GM23248 (cell line): ENCODE measurements around the gene DMWD. TPM values are rescaled to one million over a fixed set of nuclear protein-coding genes. Genes with fewer than 3 reads are reported as not detected.

Experiments used
- DNase-seq: peaks from one replicate; pipeline ENCODE4 v3.0.0-alpha.2; 2015
- H2AFZ ChIP-seq: fragments of 200-600 bp; sonication (generic); 2 replicates; pipeline ENCODE4 v1.6.1; 2016; ENCODE audit warnings: antibody characterized with exemption
- H3F3A ChIP-seq: fragments of 200-600 bp; sonication (generic); 2 replicates; pipeline ENCODE4 v1.6.1; 2016; ENCODE audit warnings: mild to moderate bottlenecking, antibody characterized with exemption, mixed run types; ENCODE audit not compliant: insufficient read depth
- H3K27ac ChIP-seq: fragments of 200-600 bp; sonication (generic); 2 replicates; pipeline ENCODE4 v1.5.1; 2016; ENCODE audit warnings: mild to moderate bottlenecking
- H3K27me3 ChIP-seq: fragments of 200-600 bp; sonication (generic); replicated peaks from 2 replicates; pipeline ENCODE4 v1.6.1; 2016; ENCODE audit warnings: mild to moderate bottlenecking; ENCODE audit not compliant: insufficient read depth
- H3K36me3 ChIP-seq: fragments of 200-600 bp; sonication (generic); 2 replicates; pipeline ENCODE4 v1.6.1; 2016; ENCODE audit warnings: low read depth, mild to moderate bottlenecking
- H3K4me1 ChIP-seq: fragments of 200-600 bp; sonication (generic); 2 replicates; pipeline ENCODE4 v1.6.1; 2016; ENCODE audit warnings: mild to moderate bottlenecking; ENCODE audit not compliant: insufficient read depth
- H3K4me2 ChIP-seq: fragments of 200-600 bp; sonication (generic); one replicate; pipeline ENCODE4 v1.6.1; 2016; ENCODE audit warnings: mild to moderate bottlenecking; ENCODE audit not compliant: unreplicated experiment
- H3K4me3 ChIP-seq: fragments of 200-600 bp; sonication (generic); 2 replicates; pipeline ENCODE4 v1.5.1; 2016; ENCODE audit warnings: mild to moderate bottlenecking
- H3K79me2 ChIP-seq: fragments of 200-600 bp; sonication (generic); 2 replicates; pipeline ENCODE4 v1.6.1; 2016; ENCODE audit warnings: mild to moderate bottlenecking; ENCODE audit not compliant: insufficient read depth
- H3K9ac ChIP-seq: fragments of 200-600 bp; sonication (generic); 2 replicates; pipeline ENCODE4 v1.6.1; 2016; ENCODE audit warnings: mild to moderate bottlenecking
- H3K9me2 ChIP-seq: fragments of 200-600 bp; sonication (generic); 2 replicates; pipeline ENCODE4 v1.6.1; 2016; ENCODE audit warnings: mixed run types, mild to moderate bottlenecking, moderate library complexity; ENCODE audit not compliant: insufficient read depth
- H3K9me3 ChIP-seq: fragments of 200-600 bp; sonication (generic); one replicate; pipeline ENCODE4 v1.6.1; 2017; ENCODE audit warnings: low read depth
- H4K20me1 ChIP-seq: fragments of 200-600 bp; sonication (generic); 2 replicates; pipeline ENCODE4 v1.6.0; 2016; ENCODE audit not compliant: insufficient read depth
- EZH2 ChIP-seq: fragments of 200-600 bp; sonication (generic); IDR thresholded peaks from 2 replicates; pipeline ENCODE4 v1.6.1; 2018; ENCODE audit warnings: antibody characterized with exemption, mild to moderate bottlenecking; ENCODE audit not compliant: insufficient read depth, poor library complexity, severe bottlenecking
- EZH2phosphoT487 ChIP-seq: fragments of 200-600 bp; sonication (generic); IDR thresholded peaks from 2 replicates; pipeline ENCODE4 v1.6.1; 2018; ENCODE audit warnings: antibody characterized with exemption, moderate library complexity, mild to moderate bottlenecking, low read depth; ENCODE audit not compliant: insufficient read depth
- WGBS, 2 experiments: methylation state at CpG; one replicate each; pipeline ENCODE4 v1.1.6; 2015 to 2017; ENCODE audit warnings: low lambda C conversion rate in 2 of 2, low coverage in 1 of 2; ENCODE audit errors: missing lambda C conversion rate in 2 of 2; 5-methylcytosine and 5-hydroxymethylcytosine counted together
- in situ Hi-C: fragments of 300-500 bp; cut with MboI; formaldehyde crosslinking; loops from 2 replicates; pipeline ENCODE4 v1.15.0; 2020
- polyA plus RNA-seq: library from polyadenylated mRNA; unstranded; fragments of >200 nt; fragmentation: Nextera tagmentation; extraction: Ambion mirVana; gene quantifications from 2 replicates; pipeline ENCODE4 v1.2.1, GENCODE V29; 2016
- total RNA-seq: library from RNA; depleted of rRNA; stranded (reverse); fragments of >200 nt; shearing (Covaris generic); gene quantifications from 2 replicates; pipeline ENCODE4 v1.2.3, GENCODE V29; 2014

Gene DMWD
- total and polyA plus RNA-seq, 2 experiments from 2014 or later, result 11.5 to 32.6 TPM

- 0 to 4% methylated on average over 3 of the region's 3 CpGs for WGBS, 2 experiments
- Histone ChIP-seq H3K9me2 (no peaks in the 10 kb centered on the region), H3K27me3 (no peaks in the 10 kb centered on the region), H3K79me2 (peaks cover 40% of the 10 kb centered on the region), H3K9me3 (no peaks in the 10 kb centered on the region), H2AFZ (no peak overlapping the region), H3K4me3 (no peak overlapping the region), H3K9ac (peak overlapping the region; percentile 39), H3K4me1 (no peaks in the 10 kb centered on the region), H3K27ac (peak overlapping the region; percentile 38), H3K4me2 (no peak overlapping the region), H3F3A (no peaks in the 10 kb centered on the region), H3K36me3 (peaks cover 12% of the 10 kb centered on the region; the same call in 1 of the 2 replicates), H4K20me1 (no peaks in the 10 kb centered on the region)
- in situ Hi-C loops, result no loop called here
- no peak for DNase-seq
- no peak for TF ChIP-seq EZH2
- TF ChIP-seq EZH2phosphoT487, result no peak
Observed at GRCh38 chr19:45793178-45793564, 526 bp upstream of the DMWD start.

GRCh38 chr19:45791744-45792469, 738 bp downstream of the DMWD start:
- in situ Hi-C loops, result no loop called here
- TF ChIP-seq EZH2 (no peak), EZH2phosphoT487 (no peak)
- no peak overlapping the region for H2AFZ ChIP-seq
- H3K27ac ChIP-seq, result peak overlapping the region; percentile 51; the same call in 1 of the 2 replicates
- H3K4me1 ChIP-seq, result no peaks in the 10 kb centered on the region
- peak overlapping the region; percentile 99 for H3K4me2 ChIP-seq
- peaks cover 12% of the 10 kb centered on the region; the same call in 1 of the 2 replicates for H3K36me3 ChIP-seq
- H3K9me3 ChIP-seq, result no peaks in the 10 kb centered on the region
- H3K4me3 ChIP-seq, result peak overlapping the region; percentile 99
- 6 to 9% methylated on average over 19 to 31 of the region's 31 CpGs for WGBS, 2 experiments
- no peaks in the 10 kb centered on the region for H3F3A ChIP-seq
- peaks cover 51% of the 10 kb centered on the region for H3K79me2 ChIP-seq
- H3K9me2 ChIP-seq, result no peaks in the 10 kb centered on the region
- no peaks in the 10 kb centered on the region for H4K20me1 ChIP-seq
- no peaks in the 10 kb centered on the region for H3K27me3 ChIP-seq
- H3K9ac ChIP-seq, result peak overlapping the region; percentile 98
- peak; percentile 57 for DNase-seq

DNA sequence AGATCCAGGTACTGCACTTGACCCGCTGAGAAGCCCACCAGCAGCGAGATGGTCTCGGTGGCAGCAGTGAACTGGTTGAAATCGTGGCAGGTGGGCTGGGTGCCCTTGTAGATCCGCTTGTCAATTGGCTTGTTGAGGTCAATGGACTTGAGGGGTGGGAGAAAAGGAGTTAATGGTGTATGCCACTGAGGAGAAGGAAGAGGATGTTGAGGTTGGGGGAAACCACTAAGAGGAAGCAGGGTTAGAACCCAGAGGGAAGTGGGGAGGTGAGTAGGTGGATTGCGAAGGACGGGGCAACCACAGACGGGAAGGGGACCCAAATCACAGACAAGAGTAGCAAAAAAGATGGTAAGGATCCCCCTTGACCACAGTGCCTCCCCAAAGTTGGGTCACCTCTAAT, 1.7 kb downstream of the DMWD start:
- peaks cover 12% of the 10 kb centered on the region; the same call in 1 of the 2 replicates for H3K36me3 ChIP-seq
- peak overlapping the region; percentile 99 for H3K4me2 ChIP-seq
- H3K27ac ChIP-seq, result no peak overlapping the region
- H3F3A ChIP-seq, result no peaks in the 10 kb centered on the region
- H3K9me3 ChIP-seq, result no peaks in the 10 kb centered on the region
- H3K9me2 ChIP-seq, result no peaks in the 10 kb centered on the region
- peaks cover 61% of the 10 kb centered on the region for H3K79me2 ChIP-seq
- H3K4me1 ChIP-seq, result no peaks in the 10 kb centered on the region
- no peak overlapping the region for H2AFZ ChIP-seq
- H3K27me3 ChIP-seq, result no peaks in the 10 kb centered on the region
- no peak for DNase-seq
- H4K20me1 ChIP-seq, result no peaks in the 10 kb centered on the region
- TF ChIP-seq EZH2phosphoT487 (no peak), EZH2 (no peak)
- H3K9ac ChIP-seq, result peak overlapping the region; percentile 98; the same call in 1 of the 2 replicates
- peak overlapping the region; percentile 99 for H3K4me3 ChIP-seq
- in situ Hi-C loops, result no loop called here
- WGBS, 2 experiments, result 88 to 89% methylated on average over 8 of the region's 8 CpGs

DNA sequence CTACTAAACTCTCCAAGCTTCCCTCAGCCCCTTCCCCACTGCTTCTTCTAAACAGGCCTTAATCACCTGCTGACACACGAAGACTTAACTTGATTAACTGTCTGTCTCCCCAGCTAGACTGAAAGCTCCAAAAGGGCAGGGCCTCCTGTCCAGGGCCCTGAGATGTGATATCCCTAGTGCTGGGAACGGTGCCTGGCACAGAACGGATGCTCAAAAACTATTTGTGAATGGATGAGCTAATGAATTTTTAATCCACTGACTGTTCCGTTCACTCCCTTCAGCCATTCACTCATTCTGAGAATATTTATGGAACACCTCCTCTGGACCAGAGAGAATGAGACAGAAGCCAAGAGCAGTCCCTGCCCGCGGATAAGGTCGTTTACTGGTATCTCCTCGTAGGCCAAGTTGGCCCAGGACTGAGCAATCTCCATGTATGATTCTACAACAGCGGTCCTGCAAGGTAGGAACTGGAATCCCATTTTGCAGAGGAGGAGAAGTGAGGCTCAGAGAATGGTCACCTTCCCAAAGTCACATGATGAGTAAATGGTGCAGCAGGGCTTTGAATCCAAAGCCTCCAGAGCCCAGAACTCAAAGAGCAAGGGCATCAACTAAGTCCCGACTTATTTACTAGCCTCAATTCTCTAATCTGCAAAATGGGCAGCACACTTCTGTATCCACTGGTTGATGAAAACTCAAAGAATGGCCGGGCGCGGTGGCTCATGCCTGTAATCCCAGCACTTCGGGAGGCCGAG, 3.4 kb downstream of the DMWD start:
- Histone ChIP-seq H3K4me3 (no peak overlapping the region), H3K9me3 (no peaks in the 10 kb centered on the region), H2AFZ (no peak overlapping the region), H3K9me2 (no peaks in the 10 kb centered on the region), H3K27ac (no peak overlapping the region), H3K9ac (no peak overlapping the region), H3K4me1 (peaks cover under 1% of the 10 kb centered on the region; the same call in 1 of the 2 replicates), H3K79me2 (peaks cover 75% of the 10 kb centered on the region), H3K4me2 (no peak overlapping the region), H3F3A (no peaks in the 10 kb centered on the region), H3K27me3 (no peaks in the 10 kb centered on the region), H4K20me1 (no peaks in the 10 kb centered on the region), H3K36me3 (peaks cover 12% of the 10 kb centered on the region; the same call in 1 of the 2 replicates)
- TF ChIP-seq EZH2phosphoT487, result no peak
- TF ChIP-seq EZH2, result no peak
- in situ Hi-C loops, result no loop called here
- no peak for DNase-seq
- WGBS, 2 experiments, result 90 to 91% methylated on average over 12 to 15 of the region's 15 CpGs
